H1 (cell line): ENCODE measurements around the gene LCN12. TPM values are rescaled to one million over a fixed set of nuclear protein-coding genes. Genes with fewer than 3 reads are reported as not detected.

Source experiments
- CTCF ChIA-PET: fragments of 300-600 bp; sonication (Branson Sonifier 250); formaldehyde crosslinking; loops from one replicate; lab custom pipeline; 2021; ENCODE audit not compliant: partially characterized antibody; lab: Charles Lee
- POLR2A ChIA-PET: fragments of 300-600 bp; sonication (Branson Sonifier 250); formaldehyde crosslinking; loops from one replicate; lab custom pipeline; 2021; ENCODE audit warnings: inconsistent platforms; ENCODE audit not compliant: partially characterized antibody; lab: Charles Lee
- DNase-seq, 2 experiments: peaks; one replicate each; pipeline versions ENCODE4 v3.0.0 to v3.0.0-alpha.2; 2010 to 2022; ENCODE audit warnings: low spot score in 2 of 2, low read depth in 1 of 2, mixed read lengths in 1 of 2
- FAIRE-seq: peaks from 2 replicates; lab custom pipeline; 2011; peaks lifted over from hg19 to GRCh38; lab: Jason Lieb, UNC
- H2AFZ ChIP-seq: 2 replicates; pipeline ENCODE4 v1.8.1; 2012; ENCODE audit warnings: low read length, inconsistent platforms
- H2AK5ac ChIP-seq: 2 replicates; pipeline ENCODE4 v1.6.1; 2013; ENCODE audit warnings: low read depth, low read length
- H2BK120ac ChIP-seq: replicated peaks from 2 replicates; pipeline ENCODE3; 2013; ENCODE audit warnings: low read depth, low read length, inconsistent platforms
- H2BK12ac ChIP-seq: 2 replicates; pipeline ENCODE4 v1.6.1; 2013; ENCODE audit warnings: low read depth, low read length
- H2BK15ac ChIP-seq: 2 replicates; pipeline ENCODE4 v1.6.1; 2013; ENCODE audit warnings: low read length
- H2BK20ac ChIP-seq: 2 replicates; pipeline ENCODE4 v1.6.1; 2013; ENCODE audit warnings: low read length
- H2BK5ac ChIP-seq: 2 replicates; pipeline ENCODE4 v1.6.1; 2013; ENCODE audit warnings: low read depth, low read length
- H3K14ac ChIP-seq: 2 replicates; pipeline ENCODE4 v1.6.1; 2013; ENCODE audit warnings: inconsistent platforms; ENCODE audit not compliant: insufficient read length
- H3K18ac ChIP-seq: 2 replicates; pipeline ENCODE4 v1.6.1; 2013; ENCODE audit warnings: low read length; ENCODE audit errors: extremely low read depth
- H3K23ac ChIP-seq: 2 replicates; pipeline ENCODE4 v1.6.1; 2013; ENCODE audit warnings: inconsistent platforms; ENCODE audit not compliant: insufficient read length
- H3K23me2 ChIP-seq: 2 replicates; pipeline ENCODE4 v1.6.1; 2013; ENCODE audit warnings: low read depth, low read length
- H3K27ac ChIP-seq: 2 replicates; pipeline ENCODE4 v1.6.1; 2011; ENCODE audit warnings: low read depth, low read length, inconsistent platforms
- H3K27me3 ChIP-seq, 4 experiments: replicated peaks in 1 of 4; 1 replicate in 1 of 4; 2 replicates in 3 of 4; pipeline versions ENCODE4 v1.6.1 to v1.8.1; 2011 to 2013; ENCODE audit warnings: low read length in 3 of 4, mild to moderate bottlenecking in 3 of 4, inconsistent platforms in 2 of 4, mixed read lengths in 2 of 4, moderate library complexity in 1 of 4; ENCODE audit not compliant: control insufficient read depth in 3 of 4, insufficient read depth in 3 of 4; ENCODE audit errors: extremely low read depth in 1 of 4
- H3K36me3 ChIP-seq, 4 experiments: 2 replicates each; pipeline versions ENCODE4 v1.6.1 to v1.8.1; 2011 to 2013; ENCODE audit warnings: mild to moderate bottlenecking in 4 of 4, low read length in 3 of 4, moderate library complexity in 2 of 4, control low read depth in 1 of 4, inconsistent platforms in 1 of 4; ENCODE audit not compliant: insufficient read depth in 4 of 4, control insufficient read depth in 2 of 4
- H3K4ac ChIP-seq: replicated peaks from 2 replicates; pipeline ENCODE3; 2013; ENCODE audit warnings: low read length, low read depth, mixed read lengths, inconsistent platforms; ENCODE audit not compliant: insufficient read length
- H3K4me1 ChIP-seq, 4 experiments: replicated peaks in 1 of 4; 1 replicate in 1 of 4; 2 replicates in 3 of 4; pipeline versions ENCODE4 v1.6.1 to v1.8.1; 2011 to 2013; ENCODE audit warnings: low read length in 3 of 4, inconsistent platforms in 2 of 4, mixed read lengths in 1 of 4; ENCODE audit not compliant: insufficient read depth in 4 of 4, control insufficient read depth in 3 of 4
- H3K4me2 ChIP-seq, 2 experiments: 2 replicates each; pipeline versions ENCODE4 v1.6.1 to v1.8.1; 2011 to 2013; ENCODE audit warnings: low read depth in 2 of 2, low read length in 2 of 2, control low read depth in 1 of 2, inconsistent platforms in 1 of 2, mild to moderate bottlenecking in 1 of 2; ENCODE audit not compliant: insufficient read depth in 1 of 2
- H3K4me3 ChIP-seq, 4 experiments: fragments of 200-600, 300-600 bp in 1 of 4; sonication (generic), shearing (Covaris generic), sonication (Bioruptor Twin) in 1 of 4; 2 replicates each; pipeline versions ENCODE4 v1.5.1 to v1.8.1; 2011 to 2016; ENCODE audit warnings: low read length in 4 of 4, low read depth in 3 of 4, control low read depth in 2 of 4, inconsistent platforms in 2 of 4, mild to moderate bottlenecking in 2 of 4, mixed read lengths in 1 of 4, moderate library complexity in 1 of 4; ENCODE audit not compliant: insufficient read depth in 2 of 4; ENCODE audit errors: extremely low read depth in 1 of 4
- H3K56ac ChIP-seq: replicated peaks from 2 replicates; pipeline ENCODE3; 2013; ENCODE audit warnings: low read depth, mild to moderate bottlenecking, mixed read lengths, low read length, inconsistent platforms; ENCODE audit not compliant: insufficient read length
- H3K79me1 ChIP-seq: 2 replicates; pipeline ENCODE4 v1.6.1; 2013; ENCODE audit warnings: low read depth, low read length, control low read depth
- H3K79me2 ChIP-seq, 2 experiments: 2 replicates each; pipeline versions ENCODE4 v1.6.1 to v1.8.1; 2012 to 2013; ENCODE audit warnings: low read length in 2 of 2, mild to moderate bottlenecking in 2 of 2, inconsistent platforms in 1 of 2; ENCODE audit not compliant: insufficient read depth in 2 of 2, control insufficient read depth in 1 of 2
- H3K9ac ChIP-seq, 4 experiments: replicated peaks in 1 of 4; 1 replicate in 1 of 4; 2 replicates in 3 of 4; pipeline versions ENCODE4 v1.6.1 to v1.8.1; 2011 to 2013; ENCODE audit warnings: low read depth in 3 of 4, low read length in 3 of 4, control low read depth in 2 of 4, mild to moderate bottlenecking in 2 of 4, moderate library complexity in 2 of 4, inconsistent platforms in 1 of 4; ENCODE audit errors: extremely low read depth in 1 of 4
- H3K9me3 ChIP-seq, 2 experiments: 2 replicates each; pipeline versions ENCODE4 v1.6.1 to v1.8.1; 2012 to 2013; ENCODE audit warnings: mild to moderate bottlenecking in 2 of 2, moderate library complexity in 2 of 2, control low read depth in 1 of 2, inconsistent platforms in 1 of 2, low read depth in 1 of 2, low read length in 1 of 2, mixed read lengths in 1 of 2; ENCODE audit not compliant: insufficient read depth in 2 of 2
- H4K20me1 ChIP-seq, 2 experiments: replicated peaks in 1 of 2; 2 replicates each; pipeline versions ENCODE3 to v1.8.1; 2011 to 2013; ENCODE audit warnings: inconsistent platforms in 2 of 2, low read length in 2 of 2, mild to moderate bottlenecking in 1 of 2; ENCODE audit not compliant: insufficient read depth in 2 of 2, control insufficient read depth in 1 of 2
- H4K5ac ChIP-seq: 2 replicates; pipeline ENCODE4 v1.6.1; 2013; ENCODE audit warnings: low read length, low read depth, mixed read lengths, inconsistent platforms; ENCODE audit not compliant: insufficient read length
- H4K8ac ChIP-seq: 2 replicates; pipeline ENCODE4 v1.8.0; 2013; ENCODE audit warnings: mild to moderate bottlenecking, moderate library complexity, low read length, inconsistent platforms; ENCODE audit not compliant: insufficient read depth; ENCODE audit errors: extremely low read depth
- H4K91ac ChIP-seq: replicated peaks from 2 replicates; pipeline ENCODE3; 2013; ENCODE audit warnings: low read length, mixed read lengths, inconsistent platforms; ENCODE audit not compliant: insufficient read length
- BCL11A ChIP-seq, 2 experiments: IDR thresholded peaks; one replicate each; pipeline ENCODE4 v1.6.1; 2011; ENCODE audit warnings: low read depth in 2 of 2, low read length in 2 of 2, mild to moderate bottlenecking in 2 of 2
- CEBPB ChIP-seq: IDR thresholded peaks from 2 replicates; pipeline ENCODE4 v1.6.1; 2012; ENCODE audit warnings: low read depth, low read length
- CTBP2 ChIP-seq: IDR thresholded peaks from 2 replicates; pipeline ENCODE4 v1.7.0; 2011; ENCODE audit warnings: borderline replicate concordance, mild to moderate bottlenecking, moderate library complexity, mixed read lengths, low read length; ENCODE audit not compliant: insufficient read depth, insufficient read length
- GABPA ChIP-seq: IDR thresholded peaks from 2 replicates; pipeline ENCODE4 v1.6.1; 2011; ENCODE audit warnings: mild to moderate bottlenecking, low read length, moderate library complexity, borderline replicate concordance; ENCODE audit not compliant: insufficient read depth
- SUZ12 ChIP-seq: fragments of 200-600 bp; sonication (generic); IDR thresholded peaks from 2 replicates; pipeline ENCODE4 v1.6.1; 2012; ENCODE audit warnings: mild to moderate bottlenecking, inconsistent platforms, low read length, moderate library complexity, mixed read lengths
- WGBS, 2 experiments: shearing (Covaris generic) in 1 of 2; methylation state at CpG; one replicate each; pipeline versions ENCODE4 v1.1.6 to v1.1.7; 2013 to 2015; ENCODE audit warnings: low lambda C conversion rate in 2 of 2, mixed read lengths in 2 of 2, inconsistent platforms in 1 of 2, low coverage in 1 of 2, missing lambda C conversion rate in 1 of 2; ENCODE audit not compliant: insufficient replicate concordance in 2 of 2, insufficient coverage in 1 of 2, insufficient read length in 1 of 2; ENCODE audit errors: extremely low coverage in 1 of 2, missing lambda C conversion rate in 1 of 2; 5-methylcytosine and 5-hydroxymethylcytosine counted together
- polyA plus RNA-seq, 7 experiments: library from polyadenylated mRNA; depleted of rRNA in 3 of 7; stranded (reverse) in 5 of 7; unstranded in 2 of 7; fragments of >200 nt in 5 of 7; fragments of 200-250 nt in 2 of 7; gene quantifications; 1 replicate in 5 of 7; 2 replicates in 1 of 7; 4 replicates in 1 of 7; pipeline versions ENCODE4 v1.2.1 to v1.2.3, GENCODE V29; 2011 to 2013; ENCODE audit warnings: missing spikeins in 2 of 7, mixed read lengths in 2 of 7
- total RNA-seq: library from RNA; stranded (reverse); fragmentation: NEBNext Ultra II Directional; extraction: Animal tissue kit (Norgen Biotek cat#: 25700); gene quantifications from 2 replicates; pipeline ENCODE4 v1.2.1, GENCODE V29; 2021

The LCN12 gene
- total and polyA plus RNA-seq, 2 of the 8 experiments (the other 6 are each of a cell fraction or from before 2014, with no cell fraction given), result 1.1 to 1.7 TPM

- Histone ChIP-seq H3K4me1 (peaks cover 0 to 16% (median 8%) of the 10 kb centered on the region in 4 experiments; a peak in 6 of 7 replicates), H3K79me1 (no peaks in the 10 kb centered on the region), H2BK12ac (no peak overlapping the region), H2BK5ac (no peak overlapping the region), H3K4me2 (no peak overlapping the region), H3K4me3 (no peak overlapping the region), H2AFZ (no peak overlapping the region), H2AK5ac (no peak overlapping the region), H3K14ac (no peak overlapping the region), H4K91ac (no peak overlapping the region), H4K20me1 (no peaks in the 10 kb centered on the region), H3K27me3 (no peaks in the 10 kb centered on the region; a peak in 1 of 7 replicates), H3K9ac (no peak overlapping the region), H3K4ac (no peak overlapping the region), H3K36me3 (no peaks in the 10 kb centered on the region), H3K9me3 (peaks cover 0 to 2% of the 10 kb centered on the region in 2 experiments; a peak in 1 of 4 replicates), H3K23me2 (peaks cover 11% of the 10 kb centered on the region; the same call in 1 of the 2 replicates), H3K56ac (no peak overlapping the region), H2BK15ac (no peak overlapping the region), H3K18ac (no peak overlapping the region), H2BK120ac (no peak overlapping the region), H3K27ac (no peak overlapping the region), H3K79me2 (no peaks in the 10 kb centered on the region), H4K8ac (no peak overlapping the region), H4K5ac (no peak overlapping the region), H2BK20ac (no peak overlapping the region), H3K23ac (no peak overlapping the region)
- DNase-seq (no peak), FAIRE-seq (no peak)
- WGBS, 2 experiments, result 84% methylated on average over 9 of the region's 10 CpGs; no CpG with 5 or more reads in 1 of the 2 experiments
- TF ChIP-seq CTBP2, result no peak
- no peak for TF ChIP-seq BCL11A (IDR thresholded peaks at IDR 0.05; ENCODE audit: low read depth in 2 of 2, low read length in 2 of 2)
- TF ChIP-seq SUZ12, result no peak
- TF ChIP-seq GABPA, result no peak
- TF ChIP-seq CEBPB, result no peak
- CTCF ChIA-PET, result interaction anchor here (0.5 to 2.2 kb wide), 7 partner anchors 24 to 222 kb away, joined by 3 to 10 read pairs (median 8); no protein-coding TSS in a partner anchor
- POLR2A ChIA-PET, result no interaction called here
These were observed 48.3 kb downstream of the LCN12 start for GRCh38 chr9:137000177-137000930.
